ENCODE measurements around the gene COL8A2. TPM values are rescaled to one million over a fixed set of nuclear protein-coding genes. Genes with fewer than 3 reads are reported as not detected.

Gene COL8A2
- polyA plus RNA-seq, 3 donors: 0.90 to 3.0 (median 1.6) TPM

DNA sequence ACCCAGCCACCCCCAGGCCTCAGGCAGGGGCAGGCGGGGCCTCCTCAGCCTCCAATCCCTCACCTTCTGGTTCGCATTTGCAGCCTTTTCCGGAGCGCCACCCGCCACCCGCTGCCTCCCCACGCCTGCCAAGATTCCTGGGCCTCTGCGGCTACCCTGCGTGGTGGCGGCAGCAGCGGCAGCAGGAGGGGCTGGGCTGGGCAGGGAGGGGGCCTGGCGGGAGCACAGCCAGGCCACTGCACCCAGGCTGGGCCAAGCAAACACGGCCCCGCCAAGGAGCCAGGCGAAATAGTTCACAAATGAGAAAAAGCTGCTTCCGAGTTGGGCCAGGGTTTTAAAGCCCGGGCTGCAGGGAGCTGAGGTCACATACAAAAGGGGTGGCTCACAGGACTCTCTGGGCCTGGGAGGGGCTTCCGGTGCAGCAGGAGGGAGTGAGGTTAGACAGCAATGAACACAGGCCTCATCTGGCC is 9.8 kb downstream of the COL8A2 start:
- Histone ChIP-seq H3K4me2 (replicated peaks; ENCODE audit: extremely low read depth, low read length, poor library complexity, severe bottlenecking) (no peak overlapping the region), H3K4me3 (replicated peaks in 1 of 3; ENCODE audit: low read depth in 2 of 3, low read length in 3 of 3) (no peak overlapping the region), H3K79me2 (ENCODE audit: insufficient read depth, low read length) (no peaks in the 10 kb centered on the region), H4K20me1 (ENCODE audit: insufficient read depth, low read length) (no peaks in the 10 kb centered on the region), H3K9me3 (replicated peaks in 1 of 2; ENCODE audit: control insufficient read depth in 1 of 2, insufficient read depth in 1 of 2, low read length in 2 of 2) (no peaks in the 10 kb centered on the region), H3K27ac (ENCODE audit: low read depth in 1 of 2, low read length in 2 of 2) (peak overlapping the region in 1 of 2 donors; percentile 14), H3K36me3 (replicated peaks in 1 of 2; ENCODE audit: control insufficient read depth in 1 of 2, insufficient read depth in 2 of 2, low read length in 2 of 2) (peaks cover 2 to 15% of the 10 kb centered on the region in 2 donors), H3K9ac (ENCODE audit: insufficient read depth, low read length, poor library complexity, severe bottlenecking) (no peak overlapping the region), H3K27me3 (ENCODE audit: control insufficient read depth in 2 of 2, insufficient read depth in 2 of 2, low read length in 2 of 2) (no peaks in the 10 kb centered on the region), H2AFZ (ENCODE audit: insufficient read depth, low read depth, low read length, poor library complexity, severe bottlenecking) (no peak overlapping the region), H3K4me1 (ENCODE audit: control insufficient read depth in 1 of 2, insufficient read depth in 2 of 2, low read length in 2 of 2) (peaks cover 28 to 46% of the 10 kb centered on the region in 2 donors)
- Mint-ChIP-seq H3K9me3 (peaks cover 0 to 2% (median 0%) of the 10 kb centered on the region in 7 donors), H3K27ac (peak overlapping the region in 4 of 7 donors; percentile 24 to 78 (median 58)), H3K4me1 (peaks cover 39% of the 10 kb centered on the region), H3K36me3 (peaks cover 31 to 32% of the 10 kb centered on the region in 2 donors), H3K4me3 (no peak overlapping the region), H3K27me3 (ENCODE audit: low read depth in 3 of 3) (peaks cover 0 to 3% (median 2%) of the 10 kb centered on the region in 3 donors)
- no peak for TF ChIP-seq CTCF (IDR thresholded peaks at IDR 0.05)
- no peak for DNase-seq
- WGBS (ENCODE audit: insufficient coverage): 78% methylated on average over 14 of the region's 18 CpGs
- intact Hi-C loops (cut with micrococcal nuclease): no loop called here

DNA sequence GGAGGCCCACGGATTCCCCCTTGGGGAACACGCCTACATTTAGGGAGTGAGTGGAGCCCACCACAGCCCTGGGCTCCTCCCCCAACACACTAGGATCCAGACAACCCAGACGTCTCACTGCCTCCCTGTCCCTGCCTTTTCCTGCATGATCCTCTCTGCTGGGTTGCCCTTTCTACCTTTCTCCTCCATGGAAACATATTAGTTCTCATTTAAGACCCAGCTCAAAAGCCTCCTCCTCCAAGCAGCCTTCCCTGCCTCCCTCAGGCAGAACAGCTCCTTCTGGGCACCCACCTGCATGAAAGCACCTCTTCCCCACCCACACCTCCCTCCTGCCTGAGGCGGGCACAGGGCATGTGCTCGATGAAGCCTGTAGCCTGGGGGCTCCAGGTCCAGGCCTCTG is 10.7 kb downstream of the COL8A2 start:
- Histone ChIP-seq H4K20me1 (ENCODE audit: insufficient read depth, low read length) (no peaks in the 10 kb centered on the region), H3K9me3 (replicated peaks in 1 of 2; ENCODE audit: control insufficient read depth in 1 of 2, insufficient read depth in 1 of 2, low read length in 2 of 2) (no peaks in the 10 kb centered on the region), H3K27me3 (ENCODE audit: control insufficient read depth in 2 of 2, insufficient read depth in 2 of 2, low read length in 2 of 2) (no peaks in the 10 kb centered on the region), H3K4me2 (replicated peaks; ENCODE audit: extremely low read depth, low read length, poor library complexity, severe bottlenecking) (no peak overlapping the region), H3K79me2 (ENCODE audit: insufficient read depth, low read length) (no peaks in the 10 kb centered on the region), H3K4me3 (replicated peaks in 1 of 3; ENCODE audit: low read depth in 2 of 3, low read length in 3 of 3) (no peak overlapping the region), H3K36me3 (replicated peaks in 1 of 2; ENCODE audit: control insufficient read depth in 1 of 2, insufficient read depth in 2 of 2, low read length in 2 of 2) (peaks cover 2 to 15% of the 10 kb centered on the region in 2 donors), H3K4me1 (ENCODE audit: control insufficient read depth in 1 of 2, insufficient read depth in 2 of 2, low read length in 2 of 2) (peaks cover 20 to 37% of the 10 kb centered on the region in 2 donors), H2AFZ (ENCODE audit: insufficient read depth, low read depth, low read length, poor library complexity, severe bottlenecking) (no peak overlapping the region), H3K9ac (ENCODE audit: insufficient read depth, low read length, poor library complexity, severe bottlenecking) (no peak overlapping the region), H3K27ac (ENCODE audit: low read depth in 1 of 2, low read length in 2 of 2) (no peak overlapping the region)
- 70% methylated on average over 5 of the region's 5 CpGs for whole genome bisulfite sequencing (ENCODE audit: insufficient coverage)
- Mint-ChIP-seq H3K36me3 (peaks cover 33 to 35% of the 10 kb centered on the region in 2 donors), H3K27ac (no peak overlapping the region), H3K4me3 (no peak overlapping the region), H3K4me1 (peaks cover 31% of the 10 kb centered on the region), H3K27me3 (ENCODE audit: low read depth in 3 of 3) (peaks cover 1 to 3% (median 2%) of the 10 kb centered on the region in 3 donors), H3K9me3 (peaks cover 0 to 2% (median 0%) of the 10 kb centered on the region in 7 donors)
- no peak for DNase-seq
- TF ChIP-seq CTCF (IDR thresholded peaks at IDR 0.05): no peak
- intact Hi-C loops (cut with micrococcal nuclease): no loop called here

Measured in CD14-positive monocyte (primary cell).